HCT116 (cell line): Measurements from ENCODE around the gene MYOF. TPM values are rescaled to one million over a fixed set of nuclear protein-coding genes. Genes with fewer than 3 reads are reported as not detected.
A peak's percentile ranks its signal among the peaks of the same experiment; 100 is the strongest.

Experiments used
- ATAC-seq: fragments of 200-7000 bp; cut with Tn5 transposase; 2 replicates; pipeline ENCODE4 v1.9.1; 2020; ENCODE audit warnings: mild to moderate bottlenecking, moderate library complexity
- BruUV-seq: library from RNA; stranded (reverse); fragments of 400-500 nt; replicated peaks from 2 replicates; lab custom pipeline; 2021; lab: Mats Ljungman, UMichigan
- CTCF ChIA-PET: fragments of 300-600 bp; sonication (Branson Sonifier 250); formaldehyde crosslinking; loops from one replicate; lab custom pipeline; 2021; ENCODE audit warnings: antibody characterized with exemption; lab: Charles Lee
- POLR2A ChIA-PET: fragments of 300-600, 350-600 bp; sonication (Branson Sonifier 250); formaldehyde crosslinking; loops from one replicate; lab custom pipeline; 2021; ENCODE audit warnings: antibody characterized with exemption; lab: Charles Lee
- RAD21 ChIA-PET, 2 experiments: fragments of 300-600 bp; sonication (Branson Sonifier 250); formaldehyde crosslinking; loops; one replicate each; lab custom pipeline; 2023; ENCODE audit warnings: low total read pairs in 2 of 2; ENCODE audit not compliant: uncharacterized antibody in 2 of 2, unreplicated experiment in 2 of 2, low non-redundant PET in 1 of 2; lab: Charles Lee
- DNase-seq: peaks from one replicate; pipeline ENCODE4 v3.0.0-alpha.2; 2010; ENCODE audit warnings: low read depth, low spot score
- H2AFZ ChIP-seq: fragments of 200-600 bp; shearing (Covaris generic), sonication (generic); 2 replicates; pipeline ENCODE4 v1.6.1; 2017; ENCODE audit warnings: low read depth, mixed run types, mixed read lengths, antibody characterized with exemption, low read length; ENCODE audit not compliant: poor library complexity, severe bottlenecking
- H3K27ac ChIP-seq: 2 replicates; pipeline ENCODE4 v1.5.1; 2012; ENCODE audit warnings: low read depth, low read length
- H3K27me3 ChIP-seq: fragments of 200-600 bp; sonication (generic); 2 replicates; pipeline ENCODE4 v1.6.1; 2016; ENCODE audit warnings: mixed run types, low read length, mixed read lengths; ENCODE audit not compliant: insufficient read depth
- H3K36me3 ChIP-seq, 2 experiments: fragments of 200-500 bp in 1 of 2; fragments of 200-600 bp in 1 of 2; sonication (Bioruptor generic) in 1 of 2; sonication (generic) in 1 of 2; 2 replicates each; pipeline versions ENCODE4 v1.5.1 to v1.6.1; 2014 to 2016; ENCODE audit warnings: low read length in 2 of 2, inconsistent platforms in 1 of 2, mixed read lengths in 1 of 2, mixed run types in 1 of 2; ENCODE audit not compliant: insufficient read depth in 2 of 2, control insufficient read depth in 1 of 2
- H3K4me1 ChIP-seq, 2 experiments: fragments of 200-600 bp in 1 of 2; sonication (generic) in 1 of 2; 2 replicates each; pipeline versions ENCODE4 v1.5.1 to v1.6.1; 2012 to 2017; ENCODE audit warnings: low read length in 2 of 2, inconsistent platforms in 1 of 2, mild to moderate bottlenecking in 1 of 2, mixed read lengths in 1 of 2, mixed run types in 1 of 2, moderate library complexity in 1 of 2; ENCODE audit not compliant: insufficient read depth in 2 of 2, control insufficient read depth in 1 of 2
- H3K4me2 ChIP-seq: fragments of 200-600 bp; sonication (generic); 2 replicates; pipeline ENCODE4 v1.6.1; 2017; ENCODE audit warnings: mixed run types, low read length, mixed read lengths
- H3K4me3 ChIP-seq, 2 experiments: fragments of 200-600 bp in 1 of 2; sonication (generic) in 1 of 2; replicated peaks in 1 of 2; 2 replicates each; pipeline ENCODE4 v1.5.1; 2011 to 2016; ENCODE audit warnings: low read length in 2 of 2, control low read depth in 1 of 2, low read depth in 1 of 2, mild to moderate bottlenecking in 1 of 2, mixed read lengths in 1 of 2, mixed run types in 1 of 2
- H3K79me2 ChIP-seq: fragments of 200-600 bp; sonication (generic); 2 replicates; pipeline ENCODE4 v1.6.1; 2017; ENCODE audit warnings: mild to moderate bottlenecking, mixed run types, low read length, moderate library complexity, mixed read lengths; ENCODE audit not compliant: insufficient read depth
- H3K9ac ChIP-seq: fragments of 200-600 bp; sonication (generic); 2 replicates; pipeline ENCODE4 v1.6.1; 2016; ENCODE audit warnings: low read length, mixed read lengths
- H3K9me2 ChIP-seq: fragments of 200-600 bp; sonication (generic), shearing (Covaris generic); 2 replicates; pipeline ENCODE4 v1.6.1; 2017; ENCODE audit warnings: mixed run types, mild to moderate bottlenecking, moderate library complexity; ENCODE audit not compliant: insufficient read depth
- H3K9me3 ChIP-seq, 2 experiments: fragments of 200-500 bp in 1 of 2; fragments of 200-600 bp in 1 of 2; sonication (Bioruptor generic) in 1 of 2; sonication (generic) in 1 of 2; 2 replicates each; pipeline ENCODE4 v1.6.1; 2014 to 2017; ENCODE audit warnings: low read length in 2 of 2, mixed read lengths in 2 of 2, inconsistent platforms in 1 of 2, low read depth in 1 of 2, mild to moderate bottlenecking in 1 of 2, mixed run types in 1 of 2, moderate library complexity in 1 of 2; ENCODE audit not compliant: control insufficient read depth in 1 of 2, insufficient read depth in 1 of 2
- H4K20me1 ChIP-seq: fragments of 200-600 bp; sonication (generic), shearing (Covaris generic); 2 replicates; pipeline ENCODE4 v1.6.1; 2017; ENCODE audit warnings: mixed run types, mild to moderate bottlenecking, moderate library complexity; ENCODE audit not compliant: insufficient read depth
- CBX3 ChIP-seq: IDR thresholded peaks from 2 replicates; pipeline ENCODE4 v1.6.1; 2012; ENCODE audit warnings: low read depth
- ELF1 ChIP-seq: IDR thresholded peaks from 2 replicates; pipeline ENCODE4 v1.6.1; 2012; ENCODE audit warnings: low read depth, borderline replicate concordance
- FOSL1 ChIP-seq: IDR thresholded peaks from 2 replicates; pipeline ENCODE4 v1.6.1; 2012; ENCODE audit warnings: low read depth
- JUND ChIP-seq: IDR thresholded peaks from 2 replicates; pipeline ENCODE4 v1.6.1; 2012
- POLR2A ChIP-seq: IDR thresholded peaks from 2 replicates; pipeline ENCODE4 v1.7.0; 2011; ENCODE audit warnings: borderline replicate concordance; ENCODE audit not compliant: insufficient read depth, insufficient read length; ENCODE audit errors: extremely low read depth
- SIN3A ChIP-seq: IDR thresholded peaks from 2 replicates; pipeline ENCODE4 v1.6.1; 2012; ENCODE audit warnings: low read depth
- YY1 ChIP-seq: IDR thresholded peaks from 2 replicates; pipeline ENCODE4 v1.6.1; 2011; ENCODE audit warnings: low read length, low read depth, moderate library complexity, mild to moderate bottlenecking; ENCODE audit not compliant: insufficient replicate concordance; ENCODE audit errors: extremely low read depth
- intact Hi-C: fragments of 100-400 bp; cut with micrococcal nuclease; formaldehyde crosslinking; loops from 2 replicates; pipeline ENCODE4 v1.10.0; 2022
- total RNA-seq: library from RNA; stranded (reverse); gene quantifications from one replicate; pipeline ENCODE4 v1.2.1, GENCODE V29; 2021; ENCODE audit not compliant: unreplicated experiment
- TF ChIP-seq, protein P1 (sequence below), 3 experiments: fragments of 200-600 bp in 1 of 3; sonication (generic) in 1 of 3; IDR thresholded peaks in 2 of 3; conservative IDR thresholded peaks in 1 of 3; 2 replicates each; pipeline ENCODE4 v1.5.1; 2012 to 2017; ENCODE audit warnings: low read depth in 2 of 3, low read length in 2 of 3, antibody characterized with exemption in 1 of 3, borderline replicate concordance in 1 of 3, control low read depth in 1 of 3, mild to moderate bottlenecking in 1 of 3, mixed read lengths in 1 of 3, mixed run types in 1 of 3, moderate library complexity in 1 of 3; ENCODE audit not compliant: insufficient read depth in 1 of 3
- TF ChIP-seq, protein P2 (sequence below): IDR thresholded peaks from 2 replicates; pipeline ENCODE4 v1.6.1; 2012
- TF ChIP-seq, protein P3 (sequence below): IDR thresholded peaks from 2 replicates; pipeline ENCODE4 v1.6.1; 2012; ENCODE audit warnings: low read depth

MYOF gene
- total RNA-seq, 1 experiment from 2014 or later, result 250 TPM

DNA sequence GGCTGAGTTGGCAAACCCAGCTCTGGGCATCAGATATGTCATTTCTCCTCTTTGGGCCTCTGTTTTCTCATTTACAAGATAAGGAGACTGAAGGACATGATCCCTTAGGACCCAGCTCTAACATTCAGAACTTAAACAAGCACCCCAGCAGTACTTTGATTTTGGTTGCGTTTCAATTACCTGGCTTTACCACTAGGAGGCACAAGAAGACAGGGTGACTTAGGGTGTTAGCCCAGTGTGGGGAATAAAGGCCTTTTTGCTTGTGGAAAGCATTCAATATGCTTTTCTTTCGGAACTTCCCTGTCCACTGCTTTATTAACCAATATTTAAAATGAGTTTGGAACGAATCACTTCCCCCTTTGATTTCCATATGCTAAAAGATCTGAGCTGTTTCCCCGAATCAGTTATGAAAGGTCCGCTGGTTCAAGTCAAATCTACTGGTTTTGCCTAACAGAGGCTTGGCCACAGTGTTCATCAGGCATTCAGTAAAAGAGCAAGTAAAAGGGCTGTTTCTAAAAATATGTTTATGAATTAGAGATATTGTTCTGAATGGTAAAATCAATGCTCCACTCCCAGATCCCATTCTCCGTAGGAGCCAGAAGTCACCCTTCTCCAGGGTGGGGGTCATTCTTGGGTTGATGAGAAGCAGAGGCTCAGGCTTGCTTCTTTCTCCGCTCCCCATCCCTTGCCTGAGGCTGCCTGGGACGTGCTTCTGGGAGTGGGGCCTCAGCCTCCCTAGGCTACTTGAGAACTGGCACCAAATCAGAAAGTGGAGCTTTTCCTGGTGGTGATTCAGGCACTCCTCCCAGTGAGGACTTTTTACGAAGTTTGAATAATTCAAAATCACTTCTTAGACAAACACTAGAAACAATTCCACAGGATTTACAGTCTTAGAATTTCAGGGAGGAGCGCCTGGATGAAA is 105.5 kb downstream of the MYOF start (continued):
- TF ChIP-seq, protein P1, sequence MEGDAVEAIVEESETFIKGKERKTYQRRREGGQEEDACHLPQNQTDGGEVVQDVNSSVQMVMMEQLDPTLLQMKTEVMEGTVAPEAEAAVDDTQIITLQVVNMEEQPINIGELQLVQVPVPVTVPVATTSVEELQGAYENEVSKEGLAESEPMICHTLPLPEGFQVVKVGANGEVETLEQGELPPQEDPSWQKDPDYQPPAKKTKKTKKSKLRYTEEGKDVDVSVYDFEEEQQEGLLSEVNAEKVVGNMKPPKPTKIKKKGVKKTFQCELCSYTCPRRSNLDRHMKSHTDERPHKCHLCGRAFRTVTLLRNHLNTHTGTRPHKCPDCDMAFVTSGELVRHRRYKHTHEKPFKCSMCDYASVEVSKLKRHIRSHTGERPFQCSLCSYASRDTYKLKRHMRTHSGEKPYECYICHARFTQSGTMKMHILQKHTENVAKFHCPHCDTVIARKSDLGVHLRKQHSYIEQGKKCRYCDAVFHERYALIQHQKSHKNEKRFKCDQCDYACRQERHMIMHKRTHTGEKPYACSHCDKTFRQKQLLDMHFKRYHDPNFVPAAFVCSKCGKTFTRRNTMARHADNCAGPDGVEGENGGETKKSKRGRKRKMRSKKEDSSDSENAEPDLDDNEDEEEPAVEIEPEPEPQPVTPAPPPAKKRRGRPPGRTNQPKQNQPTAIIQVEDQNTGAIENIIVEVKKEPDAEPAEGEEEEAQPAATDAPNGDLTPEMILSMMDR (IDR thresholded peaks at IDR 0.05 in 2 of 3, conservative IDR thresholded peaks at IDR 0.05 in 1 of 3; ENCODE audit: borderline replicate concordance in 1 of 3, insufficient read depth in 1 of 3, low read depth in 2 of 3, low read length in 2 of 3), result peak; percentile 84 to 91 (median 90); a peak in 5 of 6 replicates
- TF ChIP-seq, protein P2, sequence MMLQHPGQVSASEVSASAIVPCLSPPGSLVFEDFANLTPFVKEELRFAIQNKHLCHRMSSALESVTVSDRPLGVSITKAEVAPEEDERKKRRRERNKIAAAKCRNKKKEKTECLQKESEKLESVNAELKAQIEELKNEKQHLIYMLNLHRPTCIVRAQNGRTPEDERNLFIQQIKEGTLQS, result no peak
- TF ChIP-seq CBX3 (0 out of 2 replicates have a peak, but pooled peaks have one; percentile 15), JUND (no peak), YY1 (no peak)

DNA sequence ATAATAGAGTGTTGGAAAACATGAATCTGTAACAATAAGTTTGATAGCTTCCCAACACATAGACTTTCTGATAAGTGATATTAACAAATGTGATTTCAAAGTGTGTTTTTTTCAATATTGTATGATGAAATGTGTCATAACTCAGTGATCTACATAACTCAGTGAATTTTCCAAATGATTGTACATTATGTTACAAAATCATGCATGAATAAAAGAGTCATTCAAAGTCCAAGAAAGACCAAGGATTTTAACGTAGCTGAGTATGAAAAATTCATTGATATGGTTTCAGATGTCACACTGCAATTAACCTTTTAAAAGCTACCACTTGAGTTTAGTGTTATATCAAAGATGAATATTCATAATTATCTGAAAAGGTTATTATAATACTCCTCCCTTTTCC is 111.2 kb downstream of the MYOF start:
- no peak for ATAC-seq
- Histone ChIP-seq H3K79me2 (peaks cover 19% of the 10 kb centered on the region; the same call in 1 of the 2 replicates), H3K27ac (no peak overlapping the region), H3K36me3 (peaks cover 75 to 88% of the 10 kb centered on the region in 2 experiments), H3K9ac (no peak overlapping the region), H3K4me3 (no peak overlapping the region), H3K9me2 (no peaks in the 10 kb centered on the region), H3K9me3 (no peaks in the 10 kb centered on the region), H3K27me3 (no peaks in the 10 kb centered on the region), H3K4me1 (no peaks in the 10 kb centered on the region), H2AFZ (no peak overlapping the region), H3K4me2 (no peak overlapping the region), H4K20me1 (no peaks in the 10 kb centered on the region)
- POLR2A ChIA-PET, result interaction anchor here (0.9 kb wide), 1 partner anchor 111 kb away, joined by 3 read pairs; the partner anchor contains the start of gene MYOF
- intact Hi-C loops, result loop anchor here (10.0 kb wide), 1 partner anchor 314 kb away; no protein-coding TSS in a partner anchor
- TF ChIP-seq ELF1, result no peak
- no peak for TF ChIP-seq CBX3
- TF ChIP-seq POLR2A, result no peak
- TF ChIP-seq, protein P3, sequence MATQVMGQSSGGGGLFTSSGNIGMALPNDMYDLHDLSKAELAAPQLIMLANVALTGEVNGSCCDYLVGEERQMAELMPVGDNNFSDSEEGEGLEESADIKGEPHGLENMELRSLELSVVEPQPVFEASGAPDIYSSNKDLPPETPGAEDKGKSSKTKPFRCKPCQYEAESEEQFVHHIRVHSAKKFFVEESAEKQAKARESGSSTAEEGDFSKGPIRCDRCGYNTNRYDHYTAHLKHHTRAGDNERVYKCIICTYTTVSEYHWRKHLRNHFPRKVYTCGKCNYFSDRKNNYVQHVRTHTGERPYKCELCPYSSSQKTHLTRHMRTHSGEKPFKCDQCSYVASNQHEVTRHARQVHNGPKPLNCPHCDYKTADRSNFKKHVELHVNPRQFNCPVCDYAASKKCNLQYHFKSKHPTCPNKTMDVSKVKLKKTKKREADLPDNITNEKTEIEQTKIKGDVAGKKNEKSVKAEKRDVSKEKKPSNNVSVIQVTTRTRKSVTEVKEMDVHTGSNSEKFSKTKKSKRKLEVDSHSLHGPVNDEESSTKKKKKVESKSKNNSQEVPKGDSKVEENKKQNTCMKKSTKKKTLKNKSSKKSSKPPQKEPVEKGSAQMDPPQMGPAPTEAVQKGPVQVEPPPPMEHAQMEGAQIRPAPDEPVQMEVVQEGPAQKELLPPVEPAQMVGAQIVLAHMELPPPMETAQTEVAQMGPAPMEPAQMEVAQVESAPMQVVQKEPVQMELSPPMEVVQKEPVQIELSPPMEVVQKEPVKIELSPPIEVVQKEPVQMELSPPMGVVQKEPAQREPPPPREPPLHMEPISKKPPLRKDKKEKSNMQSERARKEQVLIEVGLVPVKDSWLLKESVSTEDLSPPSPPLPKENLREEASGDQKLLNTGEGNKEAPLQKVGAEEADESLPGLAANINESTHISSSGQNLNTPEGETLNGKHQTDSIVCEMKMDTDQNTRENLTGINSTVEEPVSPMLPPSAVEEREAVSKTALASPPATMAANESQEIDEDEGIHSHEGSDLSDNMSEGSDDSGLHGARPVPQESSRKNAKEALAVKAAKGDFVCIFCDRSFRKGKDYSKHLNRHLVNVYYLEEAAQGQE, result no peak
- no peak for TF ChIP-seq FOSL1
- no peak for TF ChIP-seq SIN3A
- CTCF ChIA-PET, result interaction anchor here (0.6 to 1.7 kb wide), 3 partner anchors 111 to 115 kb away, joined by 3 to 10 read pairs (median 3); partner anchors contain the start of gene MYOF
- RAD21 ChIA-PET, result no interaction called here
- no peak for DNase-seq
- BruUV-seq, result no TSS peak
